ENCODE results near the gene PIMREG.

DNA sequence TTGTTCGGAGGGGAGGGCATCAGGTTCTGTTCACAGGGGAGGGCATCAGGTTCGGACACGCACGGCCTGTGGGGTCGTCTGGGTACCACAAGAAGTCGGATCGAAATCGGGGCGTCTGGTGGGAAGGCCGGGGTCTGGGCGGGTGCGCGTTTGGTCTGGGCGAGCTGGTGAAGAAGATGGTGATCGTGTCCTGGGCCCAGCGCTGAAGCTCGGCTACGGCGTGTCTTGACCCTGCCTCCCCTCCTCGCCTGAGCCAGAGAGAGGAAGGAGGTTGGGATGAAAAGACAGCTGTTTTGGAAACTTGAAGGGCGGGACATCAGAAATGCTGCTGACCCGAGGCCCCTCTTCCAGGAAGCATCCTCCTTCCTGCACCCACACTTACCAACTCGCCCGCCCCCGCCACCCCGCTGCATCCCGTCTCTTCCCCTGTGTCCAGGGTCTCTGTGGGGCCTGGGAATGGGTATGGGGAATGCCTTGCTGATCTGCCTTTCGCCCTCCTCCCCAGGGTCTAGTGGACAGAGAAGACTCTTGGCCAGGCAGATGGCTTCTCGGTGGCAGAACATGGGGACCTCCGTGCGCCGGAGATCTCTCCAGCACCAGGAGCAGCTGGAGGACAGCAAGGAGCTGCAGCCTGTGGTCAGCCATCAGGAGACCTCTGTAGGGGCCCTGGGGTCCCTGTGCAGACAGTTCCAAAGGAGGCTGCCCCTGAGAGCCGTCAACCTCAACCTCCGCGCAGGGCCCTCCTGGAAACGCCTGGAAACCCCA, 498 bp downstream of the PIMREG start:
- TF ChIP-seq, protein P1, sequence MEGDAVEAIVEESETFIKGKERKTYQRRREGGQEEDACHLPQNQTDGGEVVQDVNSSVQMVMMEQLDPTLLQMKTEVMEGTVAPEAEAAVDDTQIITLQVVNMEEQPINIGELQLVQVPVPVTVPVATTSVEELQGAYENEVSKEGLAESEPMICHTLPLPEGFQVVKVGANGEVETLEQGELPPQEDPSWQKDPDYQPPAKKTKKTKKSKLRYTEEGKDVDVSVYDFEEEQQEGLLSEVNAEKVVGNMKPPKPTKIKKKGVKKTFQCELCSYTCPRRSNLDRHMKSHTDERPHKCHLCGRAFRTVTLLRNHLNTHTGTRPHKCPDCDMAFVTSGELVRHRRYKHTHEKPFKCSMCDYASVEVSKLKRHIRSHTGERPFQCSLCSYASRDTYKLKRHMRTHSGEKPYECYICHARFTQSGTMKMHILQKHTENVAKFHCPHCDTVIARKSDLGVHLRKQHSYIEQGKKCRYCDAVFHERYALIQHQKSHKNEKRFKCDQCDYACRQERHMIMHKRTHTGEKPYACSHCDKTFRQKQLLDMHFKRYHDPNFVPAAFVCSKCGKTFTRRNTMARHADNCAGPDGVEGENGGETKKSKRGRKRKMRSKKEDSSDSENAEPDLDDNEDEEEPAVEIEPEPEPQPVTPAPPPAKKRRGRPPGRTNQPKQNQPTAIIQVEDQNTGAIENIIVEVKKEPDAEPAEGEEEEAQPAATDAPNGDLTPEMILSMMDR (conservative IDR thresholded peaks at IDR 0.05): no peak
- no peak for TF ChIP-seq EZH2 (IDR thresholded peaks at IDR 0.05; ENCODE audit: low read depth)
